ENCODE data around the gene RMND1.
"Not testable (repeated sequence)": the region's sequence is repeated elsewhere in the genome, so short reads cannot be mapped to it uniquely, and the experiment has no call there.

Gene RMND1

GRCh38 chr6:151478670-151479069, 26.7 kb upstream of the RMND1 start:
- TF ChIP-seq, protein P1, sequence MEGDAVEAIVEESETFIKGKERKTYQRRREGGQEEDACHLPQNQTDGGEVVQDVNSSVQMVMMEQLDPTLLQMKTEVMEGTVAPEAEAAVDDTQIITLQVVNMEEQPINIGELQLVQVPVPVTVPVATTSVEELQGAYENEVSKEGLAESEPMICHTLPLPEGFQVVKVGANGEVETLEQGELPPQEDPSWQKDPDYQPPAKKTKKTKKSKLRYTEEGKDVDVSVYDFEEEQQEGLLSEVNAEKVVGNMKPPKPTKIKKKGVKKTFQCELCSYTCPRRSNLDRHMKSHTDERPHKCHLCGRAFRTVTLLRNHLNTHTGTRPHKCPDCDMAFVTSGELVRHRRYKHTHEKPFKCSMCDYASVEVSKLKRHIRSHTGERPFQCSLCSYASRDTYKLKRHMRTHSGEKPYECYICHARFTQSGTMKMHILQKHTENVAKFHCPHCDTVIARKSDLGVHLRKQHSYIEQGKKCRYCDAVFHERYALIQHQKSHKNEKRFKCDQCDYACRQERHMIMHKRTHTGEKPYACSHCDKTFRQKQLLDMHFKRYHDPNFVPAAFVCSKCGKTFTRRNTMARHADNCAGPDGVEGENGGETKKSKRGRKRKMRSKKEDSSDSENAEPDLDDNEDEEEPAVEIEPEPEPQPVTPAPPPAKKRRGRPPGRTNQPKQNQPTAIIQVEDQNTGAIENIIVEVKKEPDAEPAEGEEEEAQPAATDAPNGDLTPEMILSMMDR (IDR thresholded peaks at IDR 0.05; ENCODE audit: low read depth, low read length): no peak
- H3K4me3 ChIP-seq (ENCODE audit: low read depth, low read length): no peak overlapping the region

GRCh38 chr6:151477726-151478125, 25.8 kb upstream of the RMND1 start:
- TF ChIP-seq, protein P1 (IDR thresholded peaks at IDR 0.05; ENCODE audit: low read depth, low read length): no peak
- no peak overlapping the region for H3K4me3 ChIP-seq (ENCODE audit: low read depth, low read length)

- TF ChIP-seq, protein P1 (IDR thresholded peaks at IDR 0.05; ENCODE audit: low read depth, low read length): peak; percentile 45
- H3K4me3 ChIP-seq (ENCODE audit: low read depth, low read length): no peak overlapping the region
Observed at GRCh38 chr6:151475653-151476523, 24.0 kb upstream of the RMND1 start.

- TF ChIP-seq, protein P1 (IDR thresholded peaks at IDR 0.05; ENCODE audit: low read depth, low read length): no peak
- H3K4me3 ChIP-seq (ENCODE audit: low read depth, low read length): no peak overlapping the region
Observed at GRCh38 chr6:151464702-151465101, 12.8 kb upstream of the RMND1 start.

DNA sequence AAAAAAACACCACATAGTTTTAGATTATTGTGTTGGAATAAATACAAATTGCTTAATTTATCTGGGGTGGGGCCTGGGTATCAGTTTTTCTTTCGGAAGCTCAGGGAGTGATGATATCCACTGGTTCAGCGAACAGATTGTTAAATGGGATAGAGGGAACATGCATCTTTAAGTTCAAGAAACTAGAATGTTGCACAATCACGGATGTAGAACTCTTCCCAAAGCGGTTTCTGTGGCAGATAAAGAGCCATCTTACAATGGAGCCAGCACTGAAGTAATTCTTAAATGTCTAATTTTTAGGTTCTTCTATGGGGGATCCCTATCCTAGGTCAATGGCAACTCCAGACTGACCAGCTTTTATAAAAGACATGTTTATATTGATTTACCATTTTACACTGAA, 9.7 kb upstream of the RMND1 start:
- H3K4me3 ChIP-seq (ENCODE audit: low read depth, low read length): no peak overlapping the region
- TF ChIP-seq, protein P1 (IDR thresholded peaks at IDR 0.05; ENCODE audit: low read depth, low read length): no peak

GRCh38 chr6:151455751-151456398, 3.9 kb upstream of the RMND1 start:
- H3K4me3 ChIP-seq (ENCODE audit: low read depth, low read length): not testable (repeated sequence)

- peak overlapping the region; percentile 90 for H3K4me3 ChIP-seq (ENCODE audit: low read depth, low read length)
- TF ChIP-seq, protein P1 (IDR thresholded peaks at IDR 0.05; ENCODE audit: low read depth, low read length): no peak
Observed at GRCh38 chr6:151452750-151453427, 963 bp upstream of the RMND1 start.

All from WI38 (cell line).